GDM1 (cell line): ENCODE data around the gene ZBTB16.

Experiments
- DNase-seq: peaks from one replicate; lab custom pipeline; 2025; lab: John Stamatoyannopoulos, UW

Gene ZBTB16

GRCh38 chr11:114244726-114245394, 185.3 kb downstream of the ZBTB16 start:
- no peak for DNase-seq

- no peak for DNase-seq
These were observed 187.0 kb downstream of the ZBTB16 start for GRCh38 chr11:114246321-114247069.

DNA sequence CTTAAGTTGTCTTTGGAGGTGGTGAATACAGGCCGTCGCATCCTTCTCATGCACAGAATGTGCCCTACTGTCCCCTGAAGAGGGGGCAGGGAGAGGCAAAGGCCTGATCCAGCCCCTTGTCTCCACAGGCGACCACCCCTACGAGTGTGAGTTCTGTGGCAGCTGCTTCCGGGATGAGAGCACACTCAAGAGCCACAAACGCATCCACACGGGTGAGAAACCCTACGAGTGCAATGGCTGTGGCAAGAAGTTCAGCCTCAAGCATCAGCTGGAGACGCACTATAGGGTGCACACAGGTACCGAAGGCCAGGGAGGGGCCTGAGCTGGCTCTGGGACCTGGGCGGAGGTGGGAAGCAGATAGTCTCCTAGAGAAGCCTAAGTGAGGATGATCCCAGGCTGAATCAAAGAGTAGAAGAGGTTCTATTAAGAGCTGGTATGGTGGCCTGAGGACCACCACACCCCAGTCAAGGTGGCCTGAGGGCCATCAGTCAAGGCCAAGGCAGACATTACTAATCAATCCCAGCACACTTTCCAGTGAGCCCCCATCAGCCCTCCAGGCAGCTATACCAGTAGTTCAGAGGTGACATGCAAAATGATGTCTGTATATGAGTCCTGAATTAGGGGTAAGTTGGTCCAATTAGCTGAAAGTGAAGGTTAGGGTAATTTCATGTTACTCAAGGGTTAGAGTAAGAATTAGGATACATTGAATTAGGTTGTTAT, 187.7 kb downstream of the ZBTB16 start:
- DNase-seq = no peak

GRCh38 chr11:114250180-114250579, 190.7 kb downstream of the ZBTB16 start:
- no peak for DNase-seq

- no peak for DNase-seq
These were observed 191.7 kb downstream of the ZBTB16 start for GRCh38 chr11:114250993-114251814.

- no peak for DNase-seq
These were observed 192.4 kb downstream of the ZBTB16 start for GRCh38 chr11:114251815-114252337.

DNA sequence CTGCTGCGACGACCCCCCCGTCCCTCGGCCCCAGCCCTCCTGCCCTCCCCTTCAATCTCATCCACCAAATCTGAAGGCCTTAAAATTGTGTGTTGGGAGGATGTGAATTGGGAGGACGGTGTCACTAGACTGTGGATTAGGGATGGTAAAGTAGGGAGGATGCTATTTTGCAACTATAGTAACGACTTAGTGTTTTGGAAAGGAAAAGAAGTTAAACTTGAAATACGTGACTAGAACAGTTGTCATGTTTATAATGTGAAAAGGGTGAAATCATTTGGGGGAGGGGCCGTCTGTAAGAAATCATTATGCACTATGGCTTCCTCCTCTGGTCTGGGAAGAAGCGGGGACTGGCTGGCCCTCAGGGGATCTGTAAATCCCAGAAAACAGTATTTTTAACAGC, 193.3 kb downstream of the ZBTB16 start:
- DNase-seq = no peak

GRCh38 chr11:114253771-114254170, 194.3 kb downstream of the ZBTB16 start:
- no peak for DNase-seq

- no peak for DNase-seq
These were observed 195.1 kb downstream of the ZBTB16 start for GRCh38 chr11:114254571-114255146.

GRCh38 chr11:114255289-114255688, 195.8 kb downstream of the ZBTB16 start:
- no peak for DNase-seq

GRCh38 chr11:114256176-114256966, 196.9 kb downstream of the ZBTB16 start:
- DNase-seq = no peak

DNA sequence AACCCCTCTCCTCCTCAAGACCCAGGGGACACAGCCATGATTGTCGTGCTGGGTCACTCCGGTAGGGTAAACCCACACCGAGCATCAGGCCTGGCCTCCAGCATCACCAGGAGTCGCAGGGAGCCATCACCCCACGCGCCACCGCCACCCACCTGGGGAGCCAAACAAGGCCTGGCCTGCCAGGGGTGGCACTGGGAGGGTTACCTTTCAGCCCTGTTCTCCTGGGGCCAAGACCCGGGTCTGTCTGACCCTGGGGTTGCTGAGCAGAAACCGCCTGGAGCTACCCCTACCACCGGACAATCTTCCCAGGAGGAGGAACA, 197.4 kb downstream of the ZBTB16 start:
- no peak for DNase-seq

- DNase-seq = no peak
These were observed 198.4 kb downstream of the ZBTB16 start for GRCh38 chr11:114257621-114258558.

DNA sequence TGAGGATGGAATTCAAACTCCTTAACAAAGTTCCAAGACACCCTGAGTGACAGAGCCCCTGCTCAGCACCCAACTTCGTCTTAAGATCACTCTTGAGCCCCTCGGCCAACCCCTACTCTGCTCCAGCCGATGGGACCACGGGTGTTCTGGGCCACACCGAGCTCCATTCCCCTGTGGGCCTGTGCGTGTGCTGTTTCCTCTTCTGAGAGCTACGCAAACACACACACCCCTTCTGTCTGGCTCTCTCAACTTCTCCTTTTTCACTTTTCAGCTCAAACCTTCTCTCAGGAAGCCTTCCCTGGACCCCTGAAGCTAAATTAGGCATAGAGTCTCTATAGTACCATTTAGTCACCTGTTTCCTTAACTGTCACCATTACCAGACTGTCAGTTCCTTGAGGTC, 199.2 kb downstream of the ZBTB16 start:
- peak; percentile 74 for DNase-seq

GRCh38 chr11:114259124-114259526, 199.6 kb downstream of the ZBTB16 start:
- no peak for DNase-seq

DNA sequence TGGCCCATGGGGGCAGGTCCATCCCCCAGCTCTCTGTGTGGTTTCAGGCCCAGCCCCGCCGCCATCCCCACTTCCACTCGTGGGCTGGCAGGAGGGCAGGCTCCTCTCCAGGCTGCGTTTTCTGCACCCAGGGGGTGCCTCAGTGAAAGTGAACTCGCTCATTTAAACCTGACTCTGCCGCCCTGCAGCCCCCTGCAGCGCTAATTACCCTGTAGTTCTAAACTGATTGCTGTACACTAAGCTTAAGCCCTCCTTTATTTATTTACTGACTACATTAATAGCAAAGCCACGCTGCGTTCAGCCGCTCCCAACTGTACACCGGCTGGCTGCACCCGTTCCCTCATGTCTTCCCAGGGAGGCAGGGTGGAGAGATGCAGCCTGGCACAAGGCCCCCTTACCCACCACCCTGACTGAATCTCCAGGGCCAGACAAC, 200.1 kb downstream of the ZBTB16 start:
- DNase-seq = no peak

- no peak for DNase-seq
These were observed 200.6 kb downstream of the ZBTB16 start for GRCh38 chr11:114260077-114260476.

DNA sequence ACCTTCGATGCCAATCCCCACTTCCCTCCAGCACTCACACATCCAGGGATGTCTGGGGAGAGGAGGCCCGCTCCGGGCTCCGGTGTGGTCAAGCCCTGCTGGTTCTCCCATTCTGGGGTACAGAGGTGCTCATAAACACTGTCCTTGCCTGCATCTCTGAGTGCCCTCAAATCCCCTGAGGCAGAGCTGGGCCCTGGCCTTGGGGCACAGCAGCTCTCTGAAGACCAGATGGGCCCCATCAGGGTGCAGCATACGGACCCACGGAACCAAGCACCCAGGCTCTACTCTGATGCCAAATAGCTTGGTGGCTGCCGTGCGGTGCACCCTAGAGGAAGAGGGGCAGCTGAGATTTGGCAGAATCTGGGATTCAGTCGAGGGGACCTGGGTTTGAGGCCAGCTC, 201.0 kb downstream of the ZBTB16 start:
- DNase-seq = no peak

GRCh38 chr11:114261791-114262190, 202.3 kb downstream of the ZBTB16 start:
- DNase-seq = no peak
